B cell (primary cell): ENCODE measurements around the gene SP8. TPM values are rescaled to one million over a fixed set of nuclear protein-coding genes. Genes with fewer than 3 reads are reported as not detected.

ENCODE experiments used
- ATAC-seq: fragments of 200-7000 bp; cut with Tn5 transposase; one replicate; pipeline ENCODE4 v1.10.0; 2021; ENCODE audit warnings: low read depth, mild to moderate bottlenecking, moderate number of reproducible peaks, moderate library complexity
- CTCF ChIA-PET: fragments of 350-600 bp; sonication (Branson Sonifier 250); formaldehyde crosslinking; loops from one replicate; lab custom pipeline; 2021; ENCODE audit warnings: antibody characterized with exemption, inconsistent platforms; lab: Charles Lee
- POLR2A ChIA-PET: fragments of 350-600 bp; sonication (Branson Sonifier 250); formaldehyde crosslinking; loops from one replicate; lab custom pipeline; 2021; ENCODE audit warnings: antibody characterized with exemption; lab: Charles Lee
- DNase-seq: peaks from one replicate; pipeline ENCODE4 v3.0.0; 2013
- H2AFZ ChIP-seq: 2 replicates; pipeline ENCODE4 v1.6.1; 2012; ENCODE audit warnings: mild to moderate bottlenecking, low read depth, low read length; ENCODE audit not compliant: insufficient read depth, poor library complexity, severe bottlenecking
- H3K27ac ChIP-seq, 2 donors: 1 replicate in 1 of 2; 2 replicates in 1 of 2; pipeline ENCODE4 v1.5.1; 2012 to 2013; ENCODE audit warnings: low read length in 2 of 2, mild to moderate bottlenecking in 2 of 2, moderate library complexity in 1 of 2
- H3K27me3 ChIP-seq, 4 experiments: fragments of 200-600 bp in 1 of 4; sonication (generic) in 1 of 4; replicated peaks in 1 of 4; 1 replicate in 2 of 4; 2 replicates in 2 of 4; pipeline versions ENCODE4 v1.6.1 to v1.7.0; 2013 to 2016; ENCODE audit warnings: low read length in 3 of 4, mild to moderate bottlenecking in 2 of 4, mixed read lengths in 1 of 4, moderate library complexity in 1 of 4; ENCODE audit not compliant: insufficient read depth in 4 of 4, control insufficient read depth in 3 of 4; ENCODE audit errors: control extremely low read depth in 1 of 4
- H3K36me3 ChIP-seq, 2 experiments: replicated peaks in 1 of 2; 1 replicate in 1 of 2; 2 replicates in 1 of 2; pipeline versions ENCODE4 v1.6.1 to v1.7.1; 2013; ENCODE audit warnings: low read length in 1 of 2; ENCODE audit not compliant: insufficient read depth in 2 of 2, control insufficient read depth in 1 of 2; ENCODE audit errors: control extremely low read depth in 1 of 2, extremely low read depth in 1 of 2
- H3K4me1 ChIP-seq, 2 donors: fragments of 200-600 bp in 1 of 2; sonication (generic) in 1 of 2; 1 replicate in 1 of 2; 2 replicates in 1 of 2; pipeline versions ENCODE4 v1.5.1 to v1.6.1; 2013 to 2017; ENCODE audit warnings: low read length in 2 of 2; ENCODE audit not compliant: control insufficient read depth in 2 of 2, insufficient read depth in 2 of 2
- H3K4me2 ChIP-seq: replicated peaks from 2 replicates; pipeline ENCODE3; 2012; ENCODE audit warnings: mild to moderate bottlenecking, low read depth, low read length; ENCODE audit not compliant: poor library complexity, severe bottlenecking
- H3K4me3 ChIP-seq, 5 experiments: fragments of 200-600 bp in 1 of 5; sonication (generic) in 1 of 5; 1 replicate in 3 of 5; 2 replicates in 2 of 5; pipeline versions ENCODE4 v1.5.1 to v1.7.0; 2011 to 2016; ENCODE audit warnings: low read length in 4 of 5, mild to moderate bottlenecking in 4 of 5, low read depth in 2 of 5, control low read depth in 1 of 5, moderate library complexity in 1 of 5; ENCODE audit not compliant: insufficient read depth in 1 of 5; ENCODE audit errors: control extremely low read depth in 1 of 5, extremely low read depth in 1 of 5
- H3K79me2 ChIP-seq: fragments of 200-600 bp; sonication (generic); one replicate; pipeline ENCODE4 v1.6.0; 2016; ENCODE audit warnings: low read length; ENCODE audit not compliant: control insufficient read depth, insufficient read depth
- H3K9ac ChIP-seq: fragments of 200-600 bp; sonication (generic); 2 replicates; pipeline ENCODE4 v1.6.1; 2017; ENCODE audit warnings: mild to moderate bottlenecking, low read length, moderate library complexity
- H3K9me3 ChIP-seq, 3 donors: one replicate each; pipeline versions ENCODE4 v1.6.1 to v1.7.1; 2013; ENCODE audit warnings: low read length in 2 of 3; ENCODE audit not compliant: control insufficient read depth in 2 of 3, insufficient read depth in 1 of 3; ENCODE audit errors: control extremely low read depth in 1 of 3
- H4K20me1 ChIP-seq: 2 replicates; pipeline ENCODE4 v1.6.0; 2012; ENCODE audit warnings: mild to moderate bottlenecking, low read length; ENCODE audit not compliant: insufficient read depth, control insufficient read depth, poor library complexity, severe bottlenecking
- H3K27ac Mint-ChIP-seq: one replicate; pipeline ENCODE4 v1.8.0; 2021; ENCODE audit warnings: mixed read lengths
- H3K27me3 Mint-ChIP-seq: one replicate; pipeline ENCODE4 v1.8.0; 2021; ENCODE audit warnings: mixed read lengths
- H3K4me1 Mint-ChIP-seq: one replicate; pipeline ENCODE4 v1.8.0; 2021; ENCODE audit warnings: mixed read lengths
- H3K4me3 Mint-ChIP-seq: one replicate; pipeline ENCODE4 v1.8.0; 2021; ENCODE audit warnings: mixed read lengths
- H3K9me3 Mint-ChIP-seq: one replicate; pipeline ENCODE4 v1.8.0; 2022; ENCODE audit warnings: mixed read lengths; ENCODE audit not compliant: insufficient read depth
- EZH2 ChIP-seq: IDR thresholded peaks from 2 replicates; pipeline ENCODE4 v1.6.1; 2012; ENCODE audit warnings: borderline replicate concordance, low read depth, mild to moderate bottlenecking, moderate library complexity, low read length; ENCODE audit not compliant: insufficient read depth, poor library complexity, severe bottlenecking
- WGBS: methylation state at CpG from one replicate; pipeline ENCODE4 v1.1.5; 2013; ENCODE audit warnings: missing lambda C conversion rate; ENCODE audit not compliant: insufficient coverage; 5-methylcytosine and 5-hydroxymethylcytosine counted together
- intact Hi-C: fragments of 100-400 bp; cut with micrococcal nuclease; formaldehyde crosslinking; loops from one replicate; pipeline ENCODE4 v1.10.0; 2022
- polyA plus RNA-seq: library from polyadenylated mRNA; depleted of rRNA; stranded (reverse); fragments of >200 nt; gene quantifications from 2 replicates; pipeline ENCODE4 v1.2.3, GENCODE V29; 2012
- total RNA-seq, 2 donors: library from RNA; stranded (reverse); fragments of 120-200 nt in 1 of 2; gene quantifications; 1 replicate in 1 of 2; 2 replicates in 1 of 2; pipeline versions ENCODE4 v1.2.3 to v1.2.4, GENCODE V29; 2013 to 2022
- TF ChIP-seq, protein P1 (sequence below): fragments of 200-600 bp; IDR thresholded peaks from one replicate; pipeline ENCODE4 v1.8.0; 2022; ENCODE audit warnings: antibody characterized with exemption, mild to moderate bottlenecking

Gene SP8
- total and polyA plus RNA-seq, 2 donors (not counting 1 experiment from before 2014, with no cell fraction given), result not detected

- CTCF ChIA-PET, result no interaction called here
These were observed 41.7 kb downstream of the SP8 start for GRCh38 chr7:20744954-20745446.

DNA sequence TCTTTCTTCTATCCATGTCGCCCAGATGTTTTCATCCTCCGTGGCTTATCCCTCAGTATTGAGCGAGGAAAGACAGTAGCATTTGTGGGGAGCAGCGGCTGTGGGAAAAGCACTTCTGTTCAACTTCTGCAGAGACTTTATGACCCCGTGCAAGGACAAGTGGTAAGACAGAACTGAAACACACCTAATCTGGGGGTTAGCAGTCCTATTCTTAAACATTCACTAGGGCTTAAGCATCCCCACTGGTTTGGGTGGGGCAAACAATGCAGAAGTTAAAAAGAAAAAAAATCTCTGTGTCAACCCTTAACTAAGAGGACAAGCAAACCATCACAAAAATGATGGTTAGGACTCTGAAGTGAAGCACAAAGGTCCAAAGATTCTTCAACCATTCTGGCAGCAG is 43.8 kb downstream of the SP8 start:
- TF ChIP-seq EZH2, result no peak
- TF ChIP-seq, protein P1, sequence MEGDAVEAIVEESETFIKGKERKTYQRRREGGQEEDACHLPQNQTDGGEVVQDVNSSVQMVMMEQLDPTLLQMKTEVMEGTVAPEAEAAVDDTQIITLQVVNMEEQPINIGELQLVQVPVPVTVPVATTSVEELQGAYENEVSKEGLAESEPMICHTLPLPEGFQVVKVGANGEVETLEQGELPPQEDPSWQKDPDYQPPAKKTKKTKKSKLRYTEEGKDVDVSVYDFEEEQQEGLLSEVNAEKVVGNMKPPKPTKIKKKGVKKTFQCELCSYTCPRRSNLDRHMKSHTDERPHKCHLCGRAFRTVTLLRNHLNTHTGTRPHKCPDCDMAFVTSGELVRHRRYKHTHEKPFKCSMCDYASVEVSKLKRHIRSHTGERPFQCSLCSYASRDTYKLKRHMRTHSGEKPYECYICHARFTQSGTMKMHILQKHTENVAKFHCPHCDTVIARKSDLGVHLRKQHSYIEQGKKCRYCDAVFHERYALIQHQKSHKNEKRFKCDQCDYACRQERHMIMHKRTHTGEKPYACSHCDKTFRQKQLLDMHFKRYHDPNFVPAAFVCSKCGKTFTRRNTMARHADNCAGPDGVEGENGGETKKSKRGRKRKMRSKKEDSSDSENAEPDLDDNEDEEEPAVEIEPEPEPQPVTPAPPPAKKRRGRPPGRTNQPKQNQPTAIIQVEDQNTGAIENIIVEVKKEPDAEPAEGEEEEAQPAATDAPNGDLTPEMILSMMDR, result no peak

More at GRCh38 chr7:20744954-20745446, 41.7 kb downstream of the SP8 start:
- H3K79me2 ChIP-seq, result no peaks in the 10 kb centered on the region
- Mint-ChIP-seq H3K4me3 (no peak overlapping the region), H3K27me3 (peaks cover 6% of the 10 kb centered on the region), H3K27ac (no peak overlapping the region), H3K9me3 (no peaks in the 10 kb centered on the region), H3K4me1 (no peaks in the 10 kb centered on the region)
- no peak overlapping the region for H2AFZ ChIP-seq
- no peak overlapping the region for H3K27ac ChIP-seq
- H3K9me3 ChIP-seq, result no peaks in the 10 kb centered on the region
- TF ChIP-seq, protein P1, result no peak
- TF ChIP-seq EZH2, result no peak
- no peaks in the 10 kb centered on the region for H3K27me3 ChIP-seq
- DNase-seq, result no peak
- no peaks in the 10 kb centered on the region for H4K20me1 ChIP-seq
- no peak overlapping the region for H3K9ac ChIP-seq
- no peak overlapping the region for H3K4me2 ChIP-seq
- no peak for ATAC-seq
- POLR2A ChIA-PET, result no interaction called here
- intact Hi-C loops, result no loop called here
- H3K4me3 ChIP-seq, result no peak overlapping the region
- no peaks in the 10 kb centered on the region for H3K36me3 ChIP-seq
- H3K4me1 ChIP-seq, result no peaks in the 10 kb centered on the region
- WGBS, result 100% methylated on average over 3 of the region's 7 CpGs

More for the DNA sequence above, 43.8 kb downstream of the SP8 start:
- Mint-ChIP-seq H3K4me3 (no peak overlapping the region), H3K4me1 (no peaks in the 10 kb centered on the region), H3K27ac (no peak overlapping the region), H3K9me3 (no peaks in the 10 kb centered on the region), H3K27me3 (peaks cover 6% of the 10 kb centered on the region)
- Histone ChIP-seq H3K36me3 (no peaks in the 10 kb centered on the region), H2AFZ (no peak overlapping the region), H3K9me3 (no peaks in the 10 kb centered on the region), H3K4me1 (no peaks in the 10 kb centered on the region), H3K4me3 (no peak overlapping the region), H3K79me2 (no peaks in the 10 kb centered on the region), H4K20me1 (no peaks in the 10 kb centered on the region), H3K4me2 (no peak overlapping the region), H3K27ac (no peak overlapping the region), H3K9ac (no peak overlapping the region), H3K27me3 (no peaks in the 10 kb centered on the region)
- POLR2A ChIA-PET, result no interaction called here
- CTCF ChIA-PET, result no interaction called here
- ATAC-seq (no peak), DNase-seq (no peak)
- 93% methylated on average over 4 of the region's 5 CpGs for WGBS
- intact Hi-C loops, result no loop called here
